Measurements from ENCODE around the gene ATXN1.
"Not testable (repeated sequence)": the region's sequence is repeated elsewhere in the genome, so short reads cannot be mapped to it uniquely, and the experiment has no call there.

Gene ATXN1

GRCh38 chr6:16402581-16402900 is 358.7 kb downstream of the ATXN1 start:
- DNase-seq, result no peak

GRCh38 chr6:16400248-16400760 is 361.0 kb downstream of the ATXN1 start:
- DNase-seq, result no peak

- no peak for DNase-seq
Measured at GRCh38 chr6:16399695-16400094, 361.6 kb downstream of the ATXN1 start.

- no peak for DNase-seq
Measured at GRCh38 chr6:16399158-16399557, 362.1 kb downstream of the ATXN1 start.

- DNase-seq, result no peak
Measured at GRCh38 chr6:16398587-16398986, 362.7 kb downstream of the ATXN1 start.

GRCh38 chr6:16397623-16398022 is 363.6 kb downstream of the ATXN1 start:
- DNase-seq, result no peak

- no peak for DNase-seq
Measured at GRCh38 chr6:16396497-16397319, 364.6 kb downstream of the ATXN1 start.

- no peak for DNase-seq
Measured at GRCh38 chr6:16394632-16395031, 366.6 kb downstream of the ATXN1 start.

DNA sequence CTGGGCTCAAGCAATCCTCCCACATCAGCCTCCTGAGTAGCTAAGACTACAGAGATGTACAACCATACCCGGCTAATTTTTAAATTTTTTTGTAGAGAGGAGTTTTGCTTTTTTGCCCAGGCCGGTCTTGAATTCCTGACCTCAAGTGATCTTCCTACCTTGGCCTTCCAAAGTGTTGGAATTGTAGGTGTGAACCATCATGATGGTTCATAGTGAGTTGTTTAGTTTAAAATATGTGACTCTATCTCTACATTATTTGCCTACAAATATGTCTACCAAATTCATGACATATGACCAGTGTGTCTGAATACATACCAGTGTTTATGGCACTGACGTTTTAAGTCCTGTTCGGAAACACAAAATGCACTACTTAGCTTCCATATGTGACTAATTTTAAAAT is 367.9 kb downstream of the ATXN1 start:
- DNase-seq, result no peak

DNA sequence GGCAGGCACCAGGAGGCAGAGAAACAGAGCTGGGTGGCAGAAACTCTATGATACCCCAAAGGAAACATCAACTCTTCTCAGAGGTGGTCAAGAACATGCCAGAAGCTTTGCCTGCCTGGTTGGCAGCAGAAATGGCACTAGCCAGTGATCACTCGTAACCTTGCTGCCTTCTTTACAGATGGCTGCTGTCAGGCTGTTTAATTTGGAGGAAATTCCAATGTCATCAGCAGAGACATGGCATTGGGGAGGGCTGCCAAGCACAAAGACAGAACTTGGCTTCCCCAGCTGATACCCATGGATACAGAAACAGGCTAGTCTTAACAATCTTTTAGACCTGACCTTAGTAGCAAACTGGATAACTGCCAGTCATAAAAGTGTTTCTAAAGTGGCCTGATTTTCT is 369.2 kb downstream of the ATXN1 start:
- no peak for DNase-seq

DNA sequence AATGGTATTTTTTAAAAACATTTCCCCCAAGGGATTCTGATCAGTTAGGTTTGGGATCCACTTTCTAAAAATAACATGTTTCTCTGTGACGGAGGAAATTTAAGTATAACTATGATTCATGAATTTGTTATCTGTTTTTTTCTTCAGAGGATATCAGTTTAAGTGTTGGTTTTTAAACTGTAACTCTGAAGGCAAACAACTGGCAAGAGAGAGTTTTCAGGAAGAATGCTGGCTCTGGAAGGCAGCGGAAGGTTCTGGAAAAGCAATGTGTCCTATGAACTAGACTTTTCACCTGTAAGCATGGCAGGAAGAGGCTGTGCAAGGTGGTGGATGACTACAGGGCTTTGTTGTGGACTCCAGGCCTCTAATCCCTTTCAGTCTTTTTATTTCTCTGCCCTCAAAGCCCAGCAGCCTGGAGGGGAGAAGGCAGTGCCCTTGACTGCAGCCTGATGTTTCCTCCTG is 369.8 kb downstream of the ATXN1 start:
- no peak for DNase-seq

- not testable (repeated sequence) for DNase-seq
Measured at GRCh38 chr6:16390909-16391450, 370.3 kb downstream of the ATXN1 start.

DNA sequence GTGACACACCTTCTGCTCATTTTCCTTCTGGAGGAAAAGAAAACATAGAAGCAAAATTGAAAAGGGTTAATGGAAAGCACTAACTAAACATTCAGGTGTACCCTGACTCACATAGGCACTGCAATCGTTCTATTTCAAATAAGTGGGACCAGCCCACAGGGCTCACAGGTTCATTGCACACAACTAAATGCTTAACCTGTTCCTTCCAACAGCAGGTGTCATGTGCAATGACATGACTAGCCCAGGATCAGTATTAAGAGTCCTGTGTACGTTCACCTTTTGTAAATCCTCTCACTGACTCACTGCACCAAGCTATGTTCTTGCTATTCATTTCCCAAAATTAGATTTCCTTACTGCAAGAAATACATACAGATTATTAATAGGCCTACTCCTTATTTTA is 371.6 kb downstream of the ATXN1 start:
- no peak for DNase-seq

DNA sequence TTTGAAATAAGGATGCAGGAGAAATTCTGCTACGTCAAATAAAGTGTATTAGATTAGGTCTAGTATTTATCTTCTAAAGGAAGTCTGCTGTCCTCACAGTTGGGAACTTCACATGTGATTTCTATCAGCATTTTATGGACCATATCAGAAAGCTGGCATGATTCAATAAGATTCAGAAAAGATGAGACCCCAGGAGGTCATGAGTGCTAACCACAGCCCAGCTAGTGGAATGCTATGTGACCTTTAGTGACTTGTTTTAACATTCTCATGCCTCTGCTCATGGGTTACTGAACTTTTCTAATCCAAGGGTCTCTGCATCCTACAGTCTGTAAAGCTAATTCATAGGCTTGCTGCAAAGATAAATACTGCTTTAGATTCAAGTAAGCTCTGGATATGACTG is 372.8 kb downstream of the ATXN1 start:
- DNase-seq, result no peak

DNA sequence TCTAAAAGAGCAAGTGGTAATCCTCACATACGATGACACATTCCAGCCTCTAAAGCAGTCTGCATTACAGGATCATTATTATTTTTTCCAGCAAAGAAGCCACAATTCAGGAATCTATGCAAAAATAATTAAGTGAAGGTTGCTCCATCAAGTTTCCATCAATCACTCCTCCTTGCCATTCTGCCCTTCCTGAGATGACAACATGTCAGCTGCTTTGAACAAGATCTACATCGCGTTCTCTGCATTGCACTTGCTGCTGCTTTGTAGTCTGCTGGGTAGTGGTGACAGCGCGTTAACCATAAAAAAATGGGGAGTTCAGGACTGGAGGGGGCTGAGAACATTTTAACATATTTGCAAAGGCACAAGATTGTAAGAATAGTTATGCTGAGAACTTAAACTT is 375.2 kb downstream of the ATXN1 start:
- DNase-seq, result no peak

DNA sequence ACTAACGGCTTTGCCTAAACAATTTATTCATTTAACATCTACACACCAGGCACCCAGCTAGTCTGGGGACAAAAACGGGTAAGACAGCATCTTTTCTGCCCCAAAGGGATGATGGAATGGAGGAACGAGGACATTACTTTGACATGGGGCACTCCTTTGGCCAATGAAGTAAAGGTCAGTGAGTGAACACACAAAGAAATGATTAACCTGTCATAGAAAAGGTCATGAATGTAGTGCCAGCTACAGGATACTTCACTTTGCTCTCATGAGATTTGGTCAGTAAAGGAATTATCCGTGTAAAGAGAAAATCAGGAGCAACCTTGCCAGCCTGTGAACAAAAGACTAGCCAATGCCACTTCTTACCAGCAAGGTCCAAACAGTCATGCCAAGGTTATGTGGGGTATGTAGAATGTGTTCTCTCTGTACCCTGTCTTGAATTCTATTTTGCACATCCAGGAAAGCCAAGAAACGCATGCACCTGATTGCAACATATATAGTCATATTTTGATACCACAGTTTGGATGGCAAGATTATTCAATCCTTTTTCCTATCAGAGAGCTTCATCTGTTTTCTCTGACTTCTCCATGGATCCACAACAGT is 377.6 kb downstream of the ATXN1 start:
- DNase-seq, result no peak

DNA sequence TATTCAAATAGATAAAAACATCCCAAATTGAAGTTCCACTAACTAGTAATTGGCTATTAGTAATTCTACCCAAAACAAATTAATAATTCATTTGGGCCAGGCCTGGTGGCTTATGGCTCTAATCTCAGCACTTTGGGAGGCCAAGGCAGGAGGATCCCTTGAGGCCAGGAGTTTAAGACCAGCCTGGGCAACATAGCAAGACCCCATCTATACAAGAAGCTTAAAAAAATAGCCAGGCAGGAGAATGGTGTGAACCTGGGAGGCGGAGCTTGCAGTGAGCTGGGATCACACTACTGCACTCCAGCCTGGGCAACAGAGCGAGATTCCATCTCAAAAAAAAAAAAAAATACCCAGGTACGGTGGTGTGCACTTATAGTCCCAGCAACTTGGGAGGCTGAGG is 379.3 kb downstream of the ATXN1 start:
- DNase-seq, result not testable (repeated sequence)

DNA sequence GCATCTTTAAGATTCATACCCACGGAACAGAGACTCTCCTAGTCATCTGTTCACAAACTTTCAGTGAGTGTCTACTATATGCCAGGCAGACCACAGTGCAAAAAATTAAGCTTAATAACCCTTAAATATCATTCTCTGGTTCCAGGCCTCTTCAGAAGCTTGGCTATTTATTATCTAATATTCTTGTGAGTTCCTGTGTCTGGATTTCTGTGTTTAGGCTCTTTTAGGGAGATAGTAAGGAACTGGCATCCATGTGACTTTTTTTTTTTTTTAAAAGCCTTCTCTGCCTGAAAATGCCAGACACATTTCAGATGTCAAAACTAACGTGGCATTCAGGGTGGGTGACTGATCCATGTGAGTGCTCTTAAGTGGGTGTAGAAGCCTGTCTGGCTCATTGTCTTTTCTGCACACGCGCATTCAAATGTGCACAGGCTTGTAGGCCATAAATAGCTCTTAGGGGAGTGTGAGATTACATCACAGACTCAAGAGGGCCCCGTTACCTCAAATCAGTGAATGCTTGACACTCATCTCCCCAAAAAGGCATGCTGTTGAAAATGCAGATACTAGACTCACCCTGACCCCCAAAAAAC is 380.9 kb downstream of the ATXN1 start:
- peak in 1 of 2 experiments; percentile 6 for DNase-seq

GRCh38 chr6:16378360-16378759 is 382.9 kb downstream of the ATXN1 start:
- not testable (repeated sequence) for DNase-seq

GRCh38 chr6:16377470-16377869 is 383.8 kb downstream of the ATXN1 start:
- no peak for DNase-seq

GRCh38 chr6:16375843-16376242 is 385.4 kb downstream of the ATXN1 start:
- no peak for DNase-seq

DNA sequence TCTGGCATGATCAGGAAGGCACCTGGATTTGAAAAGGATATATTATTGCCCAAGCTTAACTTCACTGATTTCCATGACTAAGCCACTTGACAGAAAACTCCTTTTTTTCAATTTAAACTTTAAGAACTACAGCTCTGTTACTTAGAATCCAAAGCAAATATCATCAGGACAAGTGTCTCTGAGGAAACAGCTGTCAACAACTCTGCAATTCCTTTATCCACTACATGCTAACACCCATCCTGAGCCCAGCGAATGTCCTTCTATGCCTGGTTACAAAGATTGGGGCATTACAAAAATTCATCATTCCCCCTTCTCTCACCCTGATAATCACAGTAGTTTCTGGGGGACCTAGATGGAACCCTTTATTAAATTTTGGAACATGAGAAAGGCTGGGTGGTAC is 386.1 kb downstream of the ATXN1 start:
- DNase-seq, result no peak

GRCh38 chr6:16374461-16375200 is 386.6 kb downstream of the ATXN1 start:
- DNase-seq, result no peak
